Measurements from ENCODE around the gene LSM6.

DNA sequence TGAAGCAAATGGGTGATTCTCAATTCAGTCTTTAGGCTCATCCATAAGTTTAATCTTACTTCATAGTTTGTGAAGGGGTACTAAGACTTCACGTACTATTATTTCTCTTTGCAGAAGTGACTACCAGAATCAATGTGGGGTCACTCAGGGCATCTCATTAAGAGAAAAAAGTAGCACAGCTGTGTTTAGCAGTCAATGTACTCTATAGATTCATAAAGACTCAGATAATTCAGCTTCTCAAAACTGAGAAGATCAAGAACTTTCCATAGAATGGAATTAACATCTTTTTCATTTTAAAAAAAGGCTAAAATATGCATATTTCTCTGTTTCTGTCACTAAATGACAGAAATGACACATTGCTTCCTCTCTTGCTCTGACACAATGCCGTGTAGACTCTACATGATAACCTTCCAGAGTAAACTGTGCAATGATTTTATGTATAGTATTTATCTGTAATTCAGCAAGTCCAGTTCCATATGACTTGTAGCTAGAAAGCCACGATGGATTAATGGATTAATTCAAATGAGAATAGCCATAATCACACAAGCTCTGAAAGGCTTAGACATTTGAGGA, 20.3 kb upstream of the LSM6 start:
- TF ChIP-seq, protein P1, sequence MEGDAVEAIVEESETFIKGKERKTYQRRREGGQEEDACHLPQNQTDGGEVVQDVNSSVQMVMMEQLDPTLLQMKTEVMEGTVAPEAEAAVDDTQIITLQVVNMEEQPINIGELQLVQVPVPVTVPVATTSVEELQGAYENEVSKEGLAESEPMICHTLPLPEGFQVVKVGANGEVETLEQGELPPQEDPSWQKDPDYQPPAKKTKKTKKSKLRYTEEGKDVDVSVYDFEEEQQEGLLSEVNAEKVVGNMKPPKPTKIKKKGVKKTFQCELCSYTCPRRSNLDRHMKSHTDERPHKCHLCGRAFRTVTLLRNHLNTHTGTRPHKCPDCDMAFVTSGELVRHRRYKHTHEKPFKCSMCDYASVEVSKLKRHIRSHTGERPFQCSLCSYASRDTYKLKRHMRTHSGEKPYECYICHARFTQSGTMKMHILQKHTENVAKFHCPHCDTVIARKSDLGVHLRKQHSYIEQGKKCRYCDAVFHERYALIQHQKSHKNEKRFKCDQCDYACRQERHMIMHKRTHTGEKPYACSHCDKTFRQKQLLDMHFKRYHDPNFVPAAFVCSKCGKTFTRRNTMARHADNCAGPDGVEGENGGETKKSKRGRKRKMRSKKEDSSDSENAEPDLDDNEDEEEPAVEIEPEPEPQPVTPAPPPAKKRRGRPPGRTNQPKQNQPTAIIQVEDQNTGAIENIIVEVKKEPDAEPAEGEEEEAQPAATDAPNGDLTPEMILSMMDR (IDR thresholded peaks at IDR 0.05; ENCODE audit: insufficient read depth, low read depth, low read length) = no peak
- TF ChIP-seq EZH2 (IDR thresholded peaks at IDR 0.05; ENCODE audit: insufficient read depth, low read length) = no peak
